Effector memory CD4-positive, alpha-beta T cell (primary cell): ENCODE measurements around the gene LRFN2.

ENCODE experiments used
- DNase-seq, 3 donors: peaks; one replicate each; pipeline ENCODE4 v3.0.0-alpha.2; 2020
- H3K27ac ChIP-seq: 2 replicates; pipeline ENCODE4 v1.7.0; 2013; ENCODE audit warnings: mild to moderate bottlenecking, low read length, moderate library complexity; ENCODE audit not compliant: insufficient read depth, poor library complexity, severe bottlenecking
- H3K27me3 ChIP-seq: replicated peaks from 2 replicates; pipeline ENCODE4 v1.7.0; 2013; ENCODE audit warnings: mild to moderate bottlenecking, low read length; ENCODE audit not compliant: insufficient read depth, control insufficient read depth, poor library complexity, severe bottlenecking
- H3K36me3 ChIP-seq: 2 replicates; pipeline ENCODE4 v1.7.0; 2013; ENCODE audit warnings: mild to moderate bottlenecking, low read length, moderate library complexity; ENCODE audit not compliant: control insufficient read depth, insufficient read depth
- H3K4me1 ChIP-seq: 2 replicates; pipeline ENCODE4 v1.7.0; 2013; ENCODE audit warnings: low read length, mild to moderate bottlenecking; ENCODE audit not compliant: control insufficient read depth, insufficient read depth, poor library complexity, severe bottlenecking
- H3K4me3 ChIP-seq: 2 replicates; pipeline ENCODE4 v1.7.0; 2013; ENCODE audit warnings: low read length, low read depth, mild to moderate bottlenecking; ENCODE audit not compliant: insufficient read depth, poor library complexity, severe bottlenecking
- H3K9me3 ChIP-seq: 2 replicates; pipeline ENCODE4 v1.7.0; 2013; ENCODE audit warnings: mild to moderate bottlenecking, low read length, moderate library complexity; ENCODE audit not compliant: control insufficient read depth
- total RNA-seq, 3 donors: gene quantifications; one replicate each; lab custom pipeline; 2026; lab: John Stamatoyannopoulos, UW

LRFN2 gene
- 0 to 0.58 (median 0.35) reads per million in 3 donors for total RNA-seq

- Histone ChIP-seq H3K27ac (no peak within 1 kb of the TSS), H3K9me3 (no peaks in the 10 kb centered on the region), H3K27me3 (peaks cover 8% of the 10 kb centered on the region), H3K4me3 (peak within 1 kb of the TSS; percentile 51), H3K36me3 (no peaks in the 10 kb centered on the region), H3K4me1 (no peaks in the 10 kb centered on the region)
- no peak for DNase-seq
These were observed at the start of gene LRFN2 for GRCh38 chr6:40587240-40588069. Gene LRFN2 (minus strand): TSS chr6:40587364.

GRCh38 chr6:40634429-40634828 is 47.3 kb upstream of the LRFN2 start:
- no peak overlapping the region for H3K27ac ChIP-seq
- H3K27me3 ChIP-seq = no peaks in the 10 kb centered on the region
- H3K9me3 ChIP-seq = no peaks in the 10 kb centered on the region
- no peak for DNase-seq
- H3K36me3 ChIP-seq = no peaks in the 10 kb centered on the region
- no peaks in the 10 kb centered on the region for H3K4me1 ChIP-seq
- no peak overlapping the region for H3K4me3 ChIP-seq

GRCh38 chr6:40631744-40632143 is 44.6 kb upstream of the LRFN2 start:
- H3K27me3 ChIP-seq = no peaks in the 10 kb centered on the region
- no peak for DNase-seq
- H3K4me3 ChIP-seq = no peak overlapping the region
- H3K9me3 ChIP-seq = no peaks in the 10 kb centered on the region
- no peaks in the 10 kb centered on the region for H3K4me1 ChIP-seq
- no peaks in the 10 kb centered on the region for H3K36me3 ChIP-seq
- H3K27ac ChIP-seq = no peak overlapping the region

- Histone ChIP-seq H3K36me3 (no peaks in the 10 kb centered on the region), H3K4me3 (no peak overlapping the region), H3K27ac (no peak overlapping the region), H3K9me3 (no peaks in the 10 kb centered on the region), H3K4me1 (no peaks in the 10 kb centered on the region), H3K27me3 (no peaks in the 10 kb centered on the region)
- no peak for DNase-seq
These were observed 43.3 kb upstream of the LRFN2 start for GRCh38 chr6:40630488-40630887.

- Histone ChIP-seq H3K9me3 (no peaks in the 10 kb centered on the region), H3K36me3 (no peaks in the 10 kb centered on the region), H3K4me1 (no peaks in the 10 kb centered on the region), H3K4me3 (no peak overlapping the region), H3K27me3 (no peaks in the 10 kb centered on the region), H3K27ac (no peak overlapping the region)
- no peak for DNase-seq
These were observed 42.9 kb upstream of the LRFN2 start for GRCh38 chr6:40630051-40630450.

- Histone ChIP-seq H3K36me3 (no peaks in the 10 kb centered on the region), H3K27me3 (no peaks in the 10 kb centered on the region), H3K9me3 (no peaks in the 10 kb centered on the region), H3K4me3 (no peak overlapping the region), H3K27ac (no peak overlapping the region), H3K4me1 (no peaks in the 10 kb centered on the region)
- no peak for DNase-seq
These were observed 42.3 kb upstream of the LRFN2 start for GRCh38 chr6:40629463-40629862.

GRCh38 chr6:40627316-40627715 is 40.2 kb upstream of the LRFN2 start:
- Histone ChIP-seq H3K9me3 (no peaks in the 10 kb centered on the region), H3K27ac (no peak overlapping the region), H3K4me1 (no peaks in the 10 kb centered on the region), H3K4me3 (no peak overlapping the region), H3K36me3 (no peaks in the 10 kb centered on the region), H3K27me3 (no peaks in the 10 kb centered on the region)
- DNase-seq = no peak

GRCh38 chr6:40626886-40627285 is 39.7 kb upstream of the LRFN2 start:
- Histone ChIP-seq H3K4me3 (no peak overlapping the region), H3K4me1 (no peaks in the 10 kb centered on the region), H3K27ac (no peak overlapping the region), H3K27me3 (no peaks in the 10 kb centered on the region), H3K36me3 (no peaks in the 10 kb centered on the region), H3K9me3 (no peaks in the 10 kb centered on the region)
- no peak for DNase-seq

- no peak for DNase-seq
- Histone ChIP-seq H3K4me1 (no peaks in the 10 kb centered on the region), H3K36me3 (no peaks in the 10 kb centered on the region), H3K9me3 (no peaks in the 10 kb centered on the region), H3K27ac (no peak overlapping the region), H3K27me3 (no peaks in the 10 kb centered on the region), H3K4me3 (no peak overlapping the region)
These were observed 36.8 kb upstream of the LRFN2 start for GRCh38 chr6:40623932-40624331.

GRCh38 chr6:40623178-40623577 is 36.0 kb upstream of the LRFN2 start:
- Histone ChIP-seq H3K9me3 (no peaks in the 10 kb centered on the region), H3K36me3 (no peaks in the 10 kb centered on the region), H3K4me1 (no peaks in the 10 kb centered on the region), H3K27me3 (no peaks in the 10 kb centered on the region), H3K4me3 (no peak overlapping the region), H3K27ac (no peak overlapping the region)
- DNase-seq = no peak
